ENCODE results near the gene MYZAP.

GRCh38 chr15:57639306-57639705 lies 47.6 kb downstream of the MYZAP start:
- TF ChIP-seq FOXJ3 (CRISPR knock-in tag; IDR thresholded peaks at IDR 0.05; ENCODE audit: borderline replicate concordance) (no peak), CTCF (IDR thresholded peaks at IDR 0.05) (no peak), ETV6 (CRISPR knock-in tag; IDR thresholded peaks at IDR 0.05) (no peak), CREM (CRISPR knock-in tag; IDR thresholded peaks at IDR 0.05) (no peak), ZNF263 (CRISPR knock-in tag; IDR thresholded peaks at IDR 0.05; ENCODE audit: low read depth) (no peak), ZNF671 (CRISPR knock-in tag; IDR thresholded peaks at IDR 0.05) (no peak), ATF3 (CRISPR knock-in tag; conservative IDR thresholded peaks at IDR 0.05) (no peak), NR2C2 (CRISPR knock-in tag; IDR thresholded peaks at IDR 0.05) (no peak), FOXP4 (CRISPR knock-in tag; IDR thresholded peaks at IDR 0.05) (no peak)
- TF ChIP-seq, protein P1, sequence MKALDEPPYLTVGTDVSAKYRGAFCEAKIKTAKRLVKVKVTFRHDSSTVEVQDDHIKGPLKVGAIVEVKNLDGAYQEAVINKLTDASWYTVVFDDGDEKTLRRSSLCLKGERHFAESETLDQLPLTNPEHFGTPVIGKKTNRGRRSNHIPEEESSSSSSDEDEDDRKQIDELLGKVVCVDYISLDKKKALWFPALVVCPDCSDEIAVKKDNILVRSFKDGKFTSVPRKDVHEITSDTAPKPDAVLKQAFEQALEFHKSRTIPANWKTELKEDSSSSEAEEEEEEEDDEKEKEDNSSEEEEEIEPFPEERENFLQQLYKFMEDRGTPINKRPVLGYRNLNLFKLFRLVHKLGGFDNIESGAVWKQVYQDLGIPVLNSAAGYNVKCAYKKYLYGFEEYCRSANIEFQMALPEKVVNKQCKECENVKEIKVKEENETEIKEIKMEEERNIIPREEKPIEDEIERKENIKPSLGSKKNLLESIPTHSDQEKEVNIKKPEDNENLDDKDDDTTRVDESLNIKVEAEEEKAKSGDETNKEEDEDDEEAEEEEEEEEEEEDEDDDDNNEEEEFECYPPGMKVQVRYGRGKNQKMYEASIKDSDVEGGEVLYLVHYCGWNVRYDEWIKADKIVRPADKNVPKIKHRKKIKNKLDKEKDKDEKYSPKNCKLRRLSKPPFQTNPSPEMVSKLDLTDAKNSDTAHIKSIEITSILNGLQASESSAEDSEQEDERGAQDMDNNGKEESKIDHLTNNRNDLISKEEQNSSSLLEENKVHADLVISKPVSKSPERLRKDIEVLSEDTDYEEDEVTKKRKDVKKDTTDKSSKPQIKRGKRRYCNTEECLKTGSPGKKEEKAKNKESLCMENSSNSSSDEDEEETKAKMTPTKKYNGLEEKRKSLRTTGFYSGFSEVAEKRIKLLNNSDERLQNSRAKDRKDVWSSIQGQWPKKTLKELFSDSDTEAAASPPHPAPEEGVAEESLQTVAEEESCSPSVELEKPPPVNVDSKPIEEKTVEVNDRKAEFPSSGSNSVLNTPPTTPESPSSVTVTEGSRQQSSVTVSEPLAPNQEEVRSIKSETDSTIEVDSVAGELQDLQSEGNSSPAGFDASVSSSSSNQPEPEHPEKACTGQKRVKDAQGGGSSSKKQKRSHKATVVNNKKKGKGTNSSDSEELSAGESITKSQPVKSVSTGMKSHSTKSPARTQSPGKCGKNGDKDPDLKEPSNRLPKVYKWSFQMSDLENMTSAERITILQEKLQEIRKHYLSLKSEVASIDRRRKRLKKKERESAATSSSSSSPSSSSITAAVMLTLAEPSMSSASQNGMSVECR (CRISPR knock-in tag; IDR thresholded peaks at IDR 0.05; ENCODE audit: borderline replicate concordance): no peak
